Activated CD4-positive, CD25-positive, alpha-beta regulatory T cell treated with anti-CD3 and anti-CD28 coated beads, Interleukin-2, amount 50 U/mL, for 16 hours (primary cell): ENCODE results near the gene KIR2DL4.
"Not testable (repeated sequence)": the region's sequence is repeated elsewhere in the genome, so short reads cannot be mapped to it uniquely, and the experiment has no call there.

Experiments
- DNase-seq: peaks from one replicate; pipeline ENCODE4 v3.0.0-alpha.2; 2020; ENCODE audit warnings: low read depth, low spot score

The KIR2DL4 gene

DNA sequence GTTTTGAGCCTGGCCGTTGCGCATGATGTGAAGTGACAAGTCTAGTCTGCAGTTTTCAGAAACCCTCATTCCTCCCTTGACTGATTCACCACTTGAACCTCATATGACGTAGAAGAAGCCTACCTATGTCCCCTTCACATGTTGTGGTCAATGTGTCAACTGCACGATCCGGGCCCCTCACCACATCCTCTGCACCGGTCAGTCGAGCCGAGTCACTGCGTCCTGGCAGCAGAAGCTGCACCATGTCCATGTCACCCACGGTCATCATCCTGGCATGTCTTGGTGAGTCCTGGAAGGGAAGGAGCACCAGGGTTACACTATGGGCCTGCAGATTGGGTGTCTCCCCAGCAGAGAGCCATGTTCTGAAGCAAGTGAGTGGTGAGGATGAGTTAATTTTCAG, at the start of gene KIR2DL4:
TSS of gene KIR2DL4 (plus strand) at position 201 of the 400 bp plus-strand sequence. CDS start at position 243, 42 bp downstream.
- DNase-seq = no peak

- DNase-seq = not testable (repeated sequence)
Observed at GRCh38 chr19:54756204-54757110, 47.0 kb upstream of the KIR2DL4 start.

- DNase-seq = not testable (repeated sequence)
Observed at GRCh38 chr19:54758577-54758976, 44.8 kb upstream of the KIR2DL4 start.

GRCh38 chr19:54764219-54764618, 39.2 kb upstream of the KIR2DL4 start:
- DNase-seq = not testable (repeated sequence)

- DNase-seq = not testable (repeated sequence)
Observed at GRCh38 chr19:54766464-54766863, 36.9 kb upstream of the KIR2DL4 start.

DNA sequence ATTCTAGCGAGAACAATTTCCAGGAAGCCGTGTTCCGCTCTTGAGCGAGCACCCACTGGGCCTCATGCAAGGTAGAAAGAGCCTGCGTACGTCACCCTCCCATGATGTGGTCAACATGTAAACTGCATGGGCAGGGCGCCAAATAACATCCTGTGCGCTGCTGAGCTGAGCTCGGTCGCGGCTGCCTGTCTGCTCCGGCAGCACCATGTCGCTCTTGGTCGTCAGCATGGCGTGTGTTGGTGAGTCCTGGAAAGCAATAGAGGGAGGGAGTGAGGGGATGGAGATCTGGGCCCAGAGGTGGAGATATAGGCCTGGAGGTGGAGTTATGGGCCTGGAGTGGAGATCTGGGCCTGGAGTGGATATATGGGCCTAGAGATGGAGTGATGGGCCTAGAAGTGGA, 33.8 kb upstream of the KIR2DL4 start, which contains the start of gene KIR2DL1:
TSS of gene KIR2DL1 (plus strand) at position 148 of the 400 bp plus-strand sequence. CDS start at position 206, 58 bp downstream.
- DNase-seq = not testable (repeated sequence)

- DNase-seq = not testable (repeated sequence)
Observed at GRCh38 chr19:54770511-54770910, 32.9 kb upstream of the KIR2DL4 start.

- DNase-seq = not testable (repeated sequence)
Observed at GRCh38 chr19:54771018-54771960, 32.1 kb upstream of the KIR2DL4 start.

GRCh38 chr19:54772666-54773065, 30.7 kb upstream of the KIR2DL4 start:
- DNase-seq = not testable (repeated sequence)

DNA sequence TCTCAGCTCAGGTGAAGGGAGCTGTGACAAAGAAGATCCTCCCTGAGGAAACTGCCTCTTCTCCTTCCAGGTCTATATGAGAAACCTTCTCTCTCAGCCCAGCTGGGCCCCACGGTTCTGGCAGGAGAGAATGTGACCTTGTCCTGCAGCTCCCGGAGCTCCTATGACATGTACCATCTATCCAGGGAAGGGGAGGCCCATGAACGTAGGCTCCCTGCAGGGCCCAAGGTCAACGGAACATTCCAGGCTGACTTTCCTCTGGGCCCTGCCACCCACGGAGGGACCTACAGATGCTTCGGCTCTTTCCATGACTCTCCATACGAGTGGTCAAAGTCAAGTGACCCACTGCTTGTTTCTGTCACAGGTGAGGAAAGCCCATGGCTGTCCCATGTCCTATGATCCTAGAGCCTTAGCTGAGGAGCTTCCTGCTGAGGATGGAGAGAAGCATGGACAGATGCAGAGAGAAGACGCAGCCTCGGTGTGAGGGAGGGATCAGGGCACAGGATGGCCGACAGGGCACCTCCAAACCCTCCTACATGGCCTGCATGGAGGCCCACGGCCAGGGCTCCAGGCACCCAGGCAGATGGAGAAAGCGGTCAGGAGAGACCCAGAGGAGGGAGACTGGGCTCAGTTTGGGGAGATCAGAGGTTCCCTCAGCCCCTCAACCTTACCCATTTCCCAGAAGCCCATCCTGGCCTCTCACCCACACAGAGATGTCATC, 28.2 kb upstream of the KIR2DL4 start:
- DNase-seq = not testable (repeated sequence)

DNA sequence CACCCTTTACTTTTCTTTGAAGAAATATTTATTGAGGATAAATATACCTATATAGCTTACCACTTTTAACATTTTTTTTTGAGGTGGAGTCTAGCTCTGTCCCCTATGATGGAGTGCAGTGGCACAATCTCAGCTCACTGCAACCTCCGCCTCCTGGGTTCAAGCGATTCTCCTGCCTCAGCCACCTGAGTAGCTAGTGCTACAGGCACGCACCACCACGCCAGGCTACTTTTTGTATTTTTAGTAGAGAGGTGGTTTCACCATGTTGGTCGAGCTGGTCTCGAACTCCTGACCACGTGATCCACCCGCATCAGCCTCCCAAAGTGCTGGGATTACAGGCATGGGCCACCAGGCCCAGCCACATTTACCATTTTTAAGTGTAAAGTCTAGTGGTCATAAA, 27.6 kb upstream of the KIR2DL4 start:
- not testable (repeated sequence) for DNase-seq

DNA sequence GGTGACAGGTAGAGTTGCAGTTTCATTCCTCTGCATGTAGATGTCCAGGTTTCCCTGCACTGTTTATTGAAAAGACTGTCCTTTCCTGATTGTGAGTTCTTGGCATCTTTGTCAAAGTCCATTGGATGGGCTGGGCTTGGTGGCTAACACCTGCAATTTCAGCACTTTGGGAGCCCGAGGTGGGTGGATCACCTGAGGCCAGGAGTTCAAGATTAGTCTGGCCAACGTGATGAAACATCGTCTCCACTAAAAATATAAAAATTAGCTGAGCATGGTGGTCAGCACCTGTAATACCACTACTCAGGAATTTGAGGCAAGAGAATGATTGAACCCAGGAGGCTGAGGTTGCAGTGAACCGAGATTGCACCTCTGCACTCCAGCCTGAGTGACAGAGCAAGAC, 25.6 kb upstream of the KIR2DL4 start:
- not testable (repeated sequence) for DNase-seq

DNA sequence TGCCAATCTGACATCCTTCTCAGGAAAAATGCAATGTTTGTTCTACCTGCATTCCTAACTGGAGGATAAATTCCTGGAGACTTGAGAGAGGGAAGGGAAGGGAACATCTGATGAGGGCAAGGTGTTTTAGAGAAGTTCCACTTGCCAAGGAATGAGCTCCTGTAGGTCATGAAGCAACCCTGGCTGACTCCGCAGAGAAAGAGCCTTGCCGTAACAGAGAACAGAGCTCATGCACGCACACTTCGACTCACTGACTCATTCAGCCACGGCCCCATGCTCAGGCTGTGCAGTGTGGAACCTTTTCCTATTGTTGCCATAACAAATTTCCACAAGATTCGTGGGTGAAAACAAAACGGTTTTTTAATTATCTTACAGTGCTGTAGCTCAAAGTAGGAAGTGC, 24.5 kb upstream of the KIR2DL4 start:
- DNase-seq = not testable (repeated sequence)

DNA sequence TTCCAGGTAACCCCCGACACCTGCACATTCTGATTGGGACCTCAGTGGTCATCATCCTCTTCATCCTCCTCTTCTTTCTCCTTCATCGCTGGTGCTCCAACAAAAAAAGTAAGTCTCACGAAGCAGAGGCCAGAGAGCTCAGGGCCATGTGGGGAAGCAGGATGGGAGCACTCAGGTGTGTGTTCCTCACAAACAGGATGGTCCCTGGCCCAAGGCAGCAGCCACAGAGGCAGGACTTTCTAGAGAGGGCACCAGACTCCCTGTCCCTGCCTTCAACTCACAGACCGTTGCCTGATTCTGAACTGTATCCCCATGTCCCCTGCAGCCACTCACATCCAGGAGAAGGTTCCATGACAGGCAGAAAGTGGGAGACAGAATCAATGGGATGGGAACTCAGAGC, 20.5 kb upstream of the KIR2DL4 start:
- not testable (repeated sequence) for DNase-seq

DNA sequence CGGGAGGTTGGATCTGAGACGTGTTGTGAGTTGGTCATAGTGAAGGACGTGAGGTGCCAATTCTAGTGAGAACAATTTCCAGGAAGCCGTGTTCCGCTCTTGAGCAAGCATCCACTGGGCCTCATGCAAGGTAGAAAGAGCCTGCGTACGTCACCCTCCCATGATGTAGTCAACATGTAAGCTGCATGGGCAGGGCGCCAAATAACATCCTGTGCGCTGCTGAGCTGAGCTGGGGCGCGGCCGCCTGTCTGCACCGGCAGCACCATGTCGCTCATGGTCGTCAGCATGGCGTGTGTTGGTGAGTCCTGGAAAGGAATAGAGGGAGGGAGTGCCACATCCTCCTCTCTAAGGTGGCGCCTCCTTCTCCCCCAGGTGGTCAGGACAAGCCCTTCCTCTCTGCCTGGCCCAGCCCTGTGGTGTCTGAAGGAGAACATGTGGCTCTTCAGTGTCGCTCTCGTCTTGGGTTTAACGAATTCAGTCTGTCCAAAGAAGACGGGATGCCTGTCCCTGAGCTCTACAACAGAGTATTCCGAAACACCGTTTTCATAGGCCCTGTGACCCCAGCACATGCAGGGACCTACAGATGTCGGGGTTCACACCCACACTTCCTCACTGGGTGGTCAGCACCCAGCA, 17.2 kb upstream of the KIR2DL4 start:
- not testable (repeated sequence) for DNase-seq

- DNase-seq = not testable (repeated sequence)
Observed at GRCh38 chr19:54788154-54788553, 15.3 kb upstream of the KIR2DL4 start.

DNA sequence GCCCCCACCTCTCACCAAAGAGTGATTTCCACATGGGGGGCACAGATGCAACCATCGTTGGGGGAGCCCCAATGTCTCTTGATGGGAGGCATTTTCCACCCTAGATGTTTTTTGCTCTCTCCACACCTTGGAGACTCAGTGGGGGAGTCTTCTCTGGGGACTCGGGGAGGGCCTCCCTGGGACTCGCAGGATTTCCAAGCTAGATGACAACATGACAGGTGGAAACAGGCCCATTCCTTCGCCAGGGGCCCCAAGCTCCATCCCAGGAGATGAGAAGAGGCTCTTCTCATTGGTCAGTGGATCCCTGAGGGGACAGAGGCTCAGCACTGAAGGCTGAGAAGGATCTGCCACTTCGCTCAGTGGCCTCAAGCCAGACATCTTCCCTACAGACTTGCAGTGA, 12.7 kb upstream of the KIR2DL4 start:
- DNase-seq = no peak

GRCh38 chr19:54791476-54791875, 11.9 kb upstream of the KIR2DL4 start:
- DNase-seq = no peak

GRCh38 chr19:54792814-54793213, 10.6 kb upstream of the KIR2DL4 start:
- no peak for DNase-seq

DNA sequence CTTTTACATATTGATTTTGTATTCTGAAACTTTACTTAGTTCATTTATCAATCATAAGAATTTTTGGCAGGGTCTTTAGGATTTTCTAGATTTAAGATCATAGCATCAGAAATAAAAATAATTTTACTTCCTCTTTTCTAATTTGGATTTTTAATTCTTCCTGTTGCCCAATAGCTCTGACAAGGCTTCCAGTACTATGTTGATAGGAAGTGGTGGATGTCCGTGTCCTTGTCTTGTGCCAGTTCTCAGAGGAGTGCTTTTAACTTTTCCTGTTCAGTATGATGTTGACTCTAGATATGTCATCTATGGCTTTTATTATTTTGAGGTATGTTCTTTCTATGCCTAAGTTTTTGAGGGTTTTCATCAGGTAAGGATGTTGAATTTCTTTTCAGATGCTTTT, 7.7 kb upstream of the KIR2DL4 start:
- DNase-seq = no peak

GRCh38 chr19:54804101-54804500, 691 bp downstream of the KIR2DL4 start:
- DNase-seq = no peak
